HepG2 (cell line): ENCODE measurements around the gene GPR173. TPM values are rescaled to one million over a fixed set of nuclear protein-coding genes. Genes with fewer than 3 reads are reported as not detected.

Experiments used
- AHR ChIP-seq: IDR thresholded peaks from 2 replicates; pipeline ENCODE4 v1.6.1; 2018; ENCODE audit warnings: missing genetic modification reagents, missing compliant biosample characterization
- ATRX ChIP-seq: sonication (generic); formaldehyde crosslinking; IDR thresholded peaks from 2 replicates; pipeline ENCODE4 v1.4.0; 2020; ENCODE audit warnings: missing genetic modification reagents, borderline replicate concordance
- FOSL1 ChIP-seq: sonication (generic); formaldehyde crosslinking; IDR thresholded peaks from 2 replicates; pipeline ENCODE4 v1.9.0; 2021; ENCODE audit warnings: missing genetic modification reagents, borderline replicate concordance
- HNF1A ChIP-seq, 2 experiments: sonication (generic) in 1 of 2; formaldehyde crosslinking in 1 of 2; IDR thresholded peaks; 2 replicates each; pipeline versions ENCODE4 v1.4.0 to v1.6.1; 2016 to 2020; ENCODE audit warnings: borderline replicate concordance in 1 of 2, low read depth in 1 of 2, mild to moderate bottlenecking in 1 of 2, missing genetic modification reagents in 1 of 2
- IRF9 ChIP-seq: sonication (generic); formaldehyde crosslinking; IDR thresholded peaks from 2 replicates; pipeline ENCODE4 v1.8.0; 2022; ENCODE audit warnings: missing genetic modification reagents, mild to moderate bottlenecking, borderline replicate concordance
- KLF15 ChIP-seq: sonication (generic); formaldehyde crosslinking; IDR thresholded peaks from 2 replicates; pipeline ENCODE4 v1.8.1; 2023; ENCODE audit warnings: borderline replicate concordance, mild to moderate bottlenecking, inconsistent platforms, missing genetic modification reagents, mixed read lengths
- MLX ChIP-seq: IDR thresholded peaks from 2 replicates; pipeline ENCODE4 v1.6.1; 2016
- MXD4 ChIP-seq: IDR thresholded peaks from 2 replicates; pipeline ENCODE4 v1.6.1; 2016; ENCODE audit warnings: mild to moderate bottlenecking, missing biosample characterization, missing genetic modification reagents
- SMAD9 ChIP-seq: sonication (generic); formaldehyde crosslinking; IDR thresholded peaks from 2 replicates; pipeline ENCODE4 v1.5.1; 2020; ENCODE audit warnings: mild to moderate bottlenecking, missing genetic modification reagents
- SRSF4 ChIP-seq: fragments of 200-400 bp; formaldehyde crosslinking; IDR thresholded peaks from one replicate; pipeline ENCODE4 v1.6.1; 2018; ENCODE audit warnings: mild to moderate bottlenecking, low read depth, low read length, moderate library complexity; ENCODE audit not compliant: poor library complexity, severe bottlenecking
- ZBTB25 ChIP-seq: IDR thresholded peaks from 2 replicates; pipeline ENCODE4 v1.6.1; 2018; ENCODE audit warnings: missing genetic modification reagents
- ZBTB42 ChIP-seq: sonication (generic); formaldehyde crosslinking; IDR thresholded peaks from 2 replicates; pipeline ENCODE4 v1.5.0; 2020; ENCODE audit warnings: mild to moderate bottlenecking, missing genetic modification reagents
- ZFP36 ChIP-seq: fragments of 150-350 bp; IDR thresholded peaks from 2 replicates; pipeline ENCODE4 v1.6.1; 2018; ENCODE audit warnings: borderline replicate concordance, low read length, low read depth; ENCODE audit not compliant: partially characterized antibody
- ZNF101 ChIP-seq: sonication (generic); formaldehyde crosslinking; IDR thresholded peaks from 2 replicates; pipeline ENCODE4 v1.4.0; 2020; ENCODE audit warnings: mild to moderate bottlenecking, low read depth, missing genetic modification reagents, borderline replicate concordance
- ZNF687 ChIP-seq: sonication (generic); formaldehyde crosslinking; IDR thresholded peaks from 2 replicates; pipeline ENCODE4 v1.5.1; 2020; ENCODE audit warnings: mild to moderate bottlenecking, missing genetic modification reagents, moderate library complexity
- ZNF850 ChIP-seq: sonication (generic); formaldehyde crosslinking; conservative IDR thresholded peaks from 2 replicates; pipeline ENCODE4 v1.9.0; 2021; ENCODE audit warnings: mild to moderate bottlenecking, missing genetic modification reagents
- polyA plus RNA-seq, 8 experiments: library from polyadenylated mRNA; depleted of rRNA in 3 of 8; stranded (reverse) in 7 of 8; unstranded in 1 of 8; fragments of >200 nt; fragmentation: Illumina TruSeq in 4 of 8; extraction: Trizol in 4 of 8; gene quantifications; 2 replicates each; pipeline versions ENCODE4 v1.2.1 to v1.2.3, GENCODE V29; 2011 to 2016; ENCODE audit warnings: low read depth in 4 of 8, missing spikeins in 1 of 8, mixed read lengths in 1 of 8; ENCODE audit not compliant: insufficient read depth in 1 of 8
- total RNA-seq, 5 experiments: library from RNA; depleted of rRNA; stranded (reverse); fragments of >200 nt; fragmentation: Illumina TruSeq; extraction: Trizol; gene quantifications; 2 replicates each; pipeline ENCODE4 v1.2.3, GENCODE V29; 2016; ENCODE audit warnings: low read depth in 1 of 5

The GPR173 gene
- total and polyA plus RNA-seq, 2 of the 13 experiments (the other 11 are each of a cell fraction or from before 2014, with no cell fraction given): 0.04 TPM; not detected in 1

- no peak for TF ChIP-seq MXD4 (CRISPR knock-in tag)
- TF ChIP-seq ZNF850 (CRISPR knock-in tag): no peak
- TF ChIP-seq MLX (CRISPR knock-in tag): no peak
- no peak for TF ChIP-seq SRSF4
- no peak for TF ChIP-seq SMAD9
- no peak for TF ChIP-seq ATRX (CRISPR knock-in tag)
- TF ChIP-seq ZNF101 (CRISPR knock-in tag): no peak
- TF ChIP-seq ZBTB42: no peak
- no peak for TF ChIP-seq AHR (CRISPR knock-in tag)
- no peak for TF ChIP-seq KLF15 (CRISPR knock-in tag)
- TF ChIP-seq ZBTB25 (CRISPR knock-in tag): no peak
- TF ChIP-seq ZNF687: peak; percentile 80
- no peak for TF ChIP-seq IRF9 (CRISPR knock-in tag)
- TF ChIP-seq ZFP36: no peak
- TF ChIP-seq FOSL1 (CRISPR knock-in tag): no peak
- no peak for TF ChIP-seq HNF1A (IDR thresholded peaks at IDR 0.05; ENCODE audit: low read depth)
- TF ChIP-seq HNF1A (CRISPR knock-in tag; IDR thresholded peaks at IDR 0.05; ENCODE audit: borderline replicate concordance): no peak
Observed at GRCh38 chrX:53093748-53094581, 45.4 kb downstream of the GPR173 start, which contains the start of gene KANTR (continued).
